Kidney (tissue), 14 donors: ENCODE measurements around the gene TRMU. TPM values are rescaled to one million over a fixed set of nuclear protein-coding genes. Genes with fewer than 3 reads are reported as not detected.

ENCODE experiments used
- DNase-seq, 5 donors: peaks; one replicate each; pipeline ENCODE4 v3.0.0-alpha.2; 2013 to 2020
- FAIRE-seq: peaks from 2 replicates; lab custom pipeline; 2012; peaks lifted over from hg19 to GRCh38; lab: Jason Lieb, UNC
- H3K27ac ChIP-seq, 2 donors: one replicate each; pipeline ENCODE4 v1.7.0; 2013; ENCODE audit warnings: low read depth in 2 of 2, low read length in 2 of 2, inconsistent platforms in 1 of 2
- H3K27me3 ChIP-seq: one replicate; pipeline ENCODE4 v1.7.1; 2013; ENCODE audit warnings: low read length, inconsistent platforms; ENCODE audit not compliant: control insufficient read depth, insufficient read depth
- H3K36me3 ChIP-seq, 3 donors: one replicate each; pipeline versions ENCODE4 v1.7.0 to v1.7.1; 2013; ENCODE audit warnings: low read length in 3 of 3, control low read depth in 1 of 3, inconsistent platforms in 1 of 3; ENCODE audit not compliant: insufficient read depth in 3 of 3, control insufficient read depth in 2 of 3
- H3K4me1 ChIP-seq, 3 donors: one replicate each; pipeline versions ENCODE4 v1.7.0 to v1.7.1; 2013; ENCODE audit warnings: low read length in 3 of 3, inconsistent platforms in 1 of 3, low read depth in 1 of 3; ENCODE audit not compliant: control insufficient read depth in 2 of 3, insufficient read depth in 2 of 3
- H3K4me3 ChIP-seq, 3 donors: one replicate each; pipeline versions ENCODE4 v1.7.0 to v1.8.1; 2013; ENCODE audit warnings: low read length in 3 of 3, control low read depth in 1 of 3, inconsistent platforms in 1 of 3
- H3K9ac ChIP-seq, 3 donors: one replicate each; pipeline versions ENCODE4 v1.7.0 to v1.7.1; 2013; ENCODE audit warnings: low read length in 3 of 3, control low read depth in 1 of 3, inconsistent platforms in 1 of 3
- H3K9me3 ChIP-seq, 3 donors: one replicate each; pipeline versions ENCODE4 v1.7.0 to v1.7.1; 2013; ENCODE audit warnings: low read length in 3 of 3, control low read depth in 1 of 3, inconsistent platforms in 1 of 3; ENCODE audit not compliant: control insufficient read depth in 2 of 3, insufficient read depth in 1 of 3
- intact Hi-C: fragments of 100-400 bp; cut with DNase I; formaldehyde crosslinking; loops from one replicate; pipeline ENCODE4 v1.11.1; 2022
- polyA plus RNA-seq: library from polyadenylated mRNA; stranded (reverse); fragments of 350-450 nt; fragmentation: Illumina TruSeq; extraction: RNeasy Lipid Tissue Mini Kit (QIAGEN cat#74804); gene quantifications from one replicate; pipeline ENCODE4 v1.2.3, GENCODE V29; 2014; ENCODE audit warnings: low read depth, low replicate concordance; ENCODE audit not compliant: insufficient read depth
- total RNA-seq: library from RNA; stranded (reverse); fragmentation: NEBNext Ultra II Directional; extraction: Animal tissue kit (Norgen Biotek cat#: 25700); gene quantifications from one replicate; pipeline ENCODE4 v1.2.1, GENCODE V29; 2021
- TF ChIP-seq, protein P1 (sequence below): IDR thresholded peaks from 3 replicates; pipeline ENCODE4 v1.5.1; 2012; ENCODE audit warnings: mild to moderate bottlenecking, moderate library complexity, borderline replicate concordance; ENCODE audit not compliant: insufficient read depth; ENCODE audit errors: extremely low read depth
- donor health status: control.
- donor health status: control.
- donor health status: control.
- donor health status: control.
- donor health status: control.
- donor health status: DM: yes; HTN: yes; CAD: no.
- donor health status: Normal renal cell carcinoma (clear cell type).

The TRMU gene
- total and polyA plus RNA-seq, 2 donors from 2014 or later = 40.5 to 41.1 TPM

GRCh38 chr22:46351131-46351735 is 15.7 kb downstream of the TRMU start:
- intact Hi-C loops = no loop called here
- FAIRE-seq (no peak), DNase-seq (peak in 2 of 5 donors; percentile 13 to 68)
- Histone ChIP-seq H3K27ac (no peak overlapping the region), H3K4me1 (no peaks in the 10 kb centered on the region), H3K27me3 (no peaks in the 10 kb centered on the region), H3K4me3 (no peak overlapping the region), H3K9ac (no peak overlapping the region), H3K9me3 (no peaks in the 10 kb centered on the region), H3K36me3 (peaks cover 3 to 65% (median 42%) of the 10 kb centered on the region in 3 donors)
- TF ChIP-seq, protein P1, sequence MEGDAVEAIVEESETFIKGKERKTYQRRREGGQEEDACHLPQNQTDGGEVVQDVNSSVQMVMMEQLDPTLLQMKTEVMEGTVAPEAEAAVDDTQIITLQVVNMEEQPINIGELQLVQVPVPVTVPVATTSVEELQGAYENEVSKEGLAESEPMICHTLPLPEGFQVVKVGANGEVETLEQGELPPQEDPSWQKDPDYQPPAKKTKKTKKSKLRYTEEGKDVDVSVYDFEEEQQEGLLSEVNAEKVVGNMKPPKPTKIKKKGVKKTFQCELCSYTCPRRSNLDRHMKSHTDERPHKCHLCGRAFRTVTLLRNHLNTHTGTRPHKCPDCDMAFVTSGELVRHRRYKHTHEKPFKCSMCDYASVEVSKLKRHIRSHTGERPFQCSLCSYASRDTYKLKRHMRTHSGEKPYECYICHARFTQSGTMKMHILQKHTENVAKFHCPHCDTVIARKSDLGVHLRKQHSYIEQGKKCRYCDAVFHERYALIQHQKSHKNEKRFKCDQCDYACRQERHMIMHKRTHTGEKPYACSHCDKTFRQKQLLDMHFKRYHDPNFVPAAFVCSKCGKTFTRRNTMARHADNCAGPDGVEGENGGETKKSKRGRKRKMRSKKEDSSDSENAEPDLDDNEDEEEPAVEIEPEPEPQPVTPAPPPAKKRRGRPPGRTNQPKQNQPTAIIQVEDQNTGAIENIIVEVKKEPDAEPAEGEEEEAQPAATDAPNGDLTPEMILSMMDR = no peak

DNA sequence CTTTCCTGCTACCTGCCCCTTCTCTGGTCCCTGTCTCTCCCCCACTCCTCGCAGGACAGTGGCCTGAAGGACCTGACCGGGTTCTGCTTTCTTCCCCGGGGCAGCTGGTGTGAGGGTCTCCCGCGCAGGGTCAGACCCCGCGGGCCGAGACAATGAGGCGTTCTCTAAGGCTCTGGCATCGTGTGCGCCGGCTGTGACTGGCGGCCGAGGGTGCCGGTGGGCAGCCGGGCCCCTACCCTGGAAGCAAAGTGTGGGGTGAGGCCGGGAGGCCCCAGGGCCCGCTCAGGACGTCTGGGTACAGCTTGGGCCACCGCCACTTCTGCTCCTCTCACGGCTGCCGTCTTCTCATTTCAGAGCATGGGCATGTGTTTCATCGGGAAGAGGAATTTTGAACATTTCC is 16.3 kb downstream of the TRMU start:
- Histone ChIP-seq H3K9me3 (no peaks in the 10 kb centered on the region), H3K4me1 (no peaks in the 10 kb centered on the region), H3K27ac (no peak overlapping the region), H3K4me3 (no peak overlapping the region), H3K9ac (no peak overlapping the region), H3K36me3 (peaks cover 3 to 59% (median 38%) of the 10 kb centered on the region in 3 donors), H3K27me3 (no peaks in the 10 kb centered on the region)
- intact Hi-C loops = no loop called here
- DNase-seq = peak in 1 of 5 donors; percentile 51
- FAIRE-seq = no peak
- TF ChIP-seq, protein P1 = no peak

DNA sequence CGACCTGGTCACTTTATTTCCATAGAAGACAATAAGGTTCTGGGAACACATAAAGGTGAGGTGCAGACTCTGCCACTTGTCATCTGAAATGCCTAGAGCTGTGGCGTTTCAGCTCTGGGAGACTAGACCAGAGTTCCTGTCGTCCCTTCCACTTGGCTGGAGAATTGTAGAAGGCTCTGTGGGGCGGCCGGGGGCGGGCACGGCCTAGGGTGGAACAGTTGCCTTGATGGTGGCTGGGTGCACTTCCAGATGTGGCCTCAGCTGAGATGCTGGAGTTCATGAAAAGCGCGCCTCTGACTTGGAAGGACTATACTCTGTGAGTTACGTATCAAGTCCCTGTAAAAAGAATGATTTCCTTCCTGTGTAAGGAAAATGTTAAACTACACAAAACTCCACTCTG is 16.8 kb downstream of the TRMU start:
- H3K9me3 ChIP-seq = no peaks in the 10 kb centered on the region
- no peak for FAIRE-seq
- DNase-seq = peak in 1 of 5 donors; percentile 40
- H3K27ac ChIP-seq = no peak overlapping the region
- no peaks in the 10 kb centered on the region for H3K27me3 ChIP-seq
- intact Hi-C loops = no loop called here
- TF ChIP-seq, protein P1 = no peak
- no peak overlapping the region for H3K9ac ChIP-seq
- H3K4me1 ChIP-seq = no peaks in the 10 kb centered on the region
- H3K4me3 ChIP-seq = no peak overlapping the region
- peaks cover 3 to 56% (median 38%) of the 10 kb centered on the region in 3 donors for H3K36me3 ChIP-seq
